Raji (cell line): Measurements from ENCODE around the gene TNIP2.

Source experiments
- POLR2A ChIP-seq: IDR thresholded peaks from 2 replicates; pipeline ENCODE4 v1.6.1; 2011; ENCODE audit warnings: low read depth, low read length, control low read depth; ENCODE audit not compliant: insufficient read depth

TNIP2 gene

GRCh38 chr4:2694691-2695090 lies 61.4 kb downstream of the TNIP2 start:
- no peak for TF ChIP-seq POLR2A

- no peak for TF ChIP-seq POLR2A
Measured at GRCh38 chr4:2691952-2692435, 64.1 kb downstream of the TNIP2 start.
